CD4-positive, alpha-beta T cell treated with Interferon alpha-2 for 1 hour (primary cell): ENCODE data around the gene NAALAD2.
"Not testable (repeated sequence)": the region's sequence is repeated elsewhere in the genome, so short reads cannot be mapped to it uniquely, and the experiment has no call there.

Experiments
- DNase-seq, 2 donors: peaks; one replicate each; pipeline ENCODE4 v3.0.0-alpha.2; 2020 to 2022

The NAALAD2 gene

GRCh38 chr11:90134478-90135003 is at the start of gene NAALAD2:
NAALAD2 (plus strand) TSS chr11:90134663; CDS start chr11:90134759, 96 bp downstream.
- DNase-seq = no peak

- not testable (repeated sequence) for DNase-seq
Measured at GRCh38 chr11:90085650-90086049, 48.8 kb upstream of the NAALAD2 start, which contains the start of gene UBTFL1. UBTFL1 (plus strand) TSS chr11:90085950; CDS start chr11:90085950, 0 bp downstream.

- not testable (repeated sequence) for DNase-seq
Measured at GRCh38 chr11:90088731-90089130, 45.7 kb upstream of the NAALAD2 start.

GRCh38 chr11:90095230-90095924 is 39.1 kb upstream of the NAALAD2 start:
- not testable (repeated sequence) for DNase-seq

GRCh38 chr11:90098261-90098660 is 36.2 kb upstream of the NAALAD2 start:
- not testable (repeated sequence) for DNase-seq

GRCh38 chr11:90100431-90100830 is 34.0 kb upstream of the NAALAD2 start:
- no peak for DNase-seq

GRCh38 chr11:90113541-90113940 is 20.9 kb upstream of the NAALAD2 start:
- no peak for DNase-seq

- DNase-seq = no peak
Measured at GRCh38 chr11:90120191-90120590, 14.3 kb upstream of the NAALAD2 start.

- DNase-seq = no peak
Measured at GRCh38 chr11:90124371-90124770, 10.1 kb upstream of the NAALAD2 start.

GRCh38 chr11:90124946-90125345 is 9.5 kb upstream of the NAALAD2 start:
- no peak for DNase-seq

- no peak for DNase-seq
Measured at GRCh38 chr11:90133560-90134477, 644 bp upstream of the NAALAD2 start.

GRCh38 chr11:90135016-90135415 is 553 bp downstream of the NAALAD2 start:
- DNase-seq = no peak

- DNase-seq = no peak
Measured at GRCh38 chr11:90148900-90149299, 14.4 kb downstream of the NAALAD2 start.

- DNase-seq = not testable (repeated sequence)
Measured at GRCh38 chr11:90166982-90167573, 32.6 kb downstream of the NAALAD2 start.

GRCh38 chr11:90167704-90168103 is 33.2 kb downstream of the NAALAD2 start:
- not testable (repeated sequence) for DNase-seq

GRCh38 chr11:90168571-90168970 is 34.1 kb downstream of the NAALAD2 start:
- DNase-seq = no peak

- DNase-seq = no peak
Measured at GRCh38 chr11:90171359-90171758, 36.9 kb downstream of the NAALAD2 start.

GRCh38 chr11:90176069-90176468 is 41.6 kb downstream of the NAALAD2 start:
- no peak for DNase-seq

- DNase-seq = no peak
Measured at GRCh38 chr11:90178751-90179150, 44.3 kb downstream of the NAALAD2 start.

GRCh38 chr11:90179923-90180322 is 45.5 kb downstream of the NAALAD2 start:
- no peak for DNase-seq

GRCh38 chr11:90187839-90188238 is 53.4 kb downstream of the NAALAD2 start:
- no peak for DNase-seq

- no peak for DNase-seq
Measured at GRCh38 chr11:90189011-90189410, 54.5 kb downstream of the NAALAD2 start.
